ENCODE data around the gene PLEKHJ1.

DNA sequence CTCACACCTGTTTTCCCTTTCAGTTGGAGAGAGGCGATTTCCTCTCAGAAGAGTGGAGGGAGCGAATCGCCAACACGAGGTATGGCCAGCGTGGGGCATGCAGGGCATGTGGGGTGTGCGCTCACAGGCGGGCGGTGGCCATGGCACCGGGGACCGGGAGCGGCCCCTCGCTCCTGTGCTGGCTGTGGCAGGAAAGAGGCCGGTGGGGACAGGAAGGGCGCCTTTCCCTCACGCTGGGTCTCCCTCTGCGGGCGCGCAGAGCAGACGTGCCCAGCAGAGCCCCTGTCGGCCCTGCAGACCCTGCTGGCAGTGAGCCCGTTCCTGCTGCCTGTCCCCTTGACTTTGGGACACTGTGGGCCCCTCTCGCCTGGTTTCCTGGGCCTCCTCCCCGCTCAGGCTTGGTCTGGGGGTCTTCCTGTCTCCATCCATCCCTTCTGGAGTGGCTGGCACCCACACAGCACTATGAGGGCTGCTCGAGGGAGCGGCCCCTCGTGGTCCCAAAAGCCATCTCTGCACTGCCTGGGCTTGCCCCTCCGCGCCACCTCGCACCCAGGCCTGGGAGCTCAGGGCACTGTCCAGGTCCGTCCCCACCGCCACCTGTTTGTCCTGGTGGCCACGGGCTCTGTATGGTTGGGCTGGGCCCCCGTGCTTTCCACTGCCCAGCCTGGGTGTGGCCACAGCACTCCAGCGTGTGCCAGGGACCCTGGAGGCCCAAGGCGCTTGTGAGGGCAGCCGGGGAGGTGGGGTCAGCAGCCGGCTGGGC, 36.1 kb downstream of the PLEKHJ1 start:
- no peak for TF ChIP-seq CTCF (IDR thresholded peaks at IDR 0.05)
- no peak for TF ChIP-seq POLR2A (IDR thresholded peaks at IDR 0.05)
